ENCODE results near the gene MS4A6A.
A peak's percentile ranks its signal among the peaks of the same experiment; 100 is the strongest.
"Not testable (repeated sequence)": the region's sequence is repeated elsewhere in the genome, so short reads cannot be mapped to it uniquely, and the experiment has no call there.

The MS4A6A gene

DNA sequence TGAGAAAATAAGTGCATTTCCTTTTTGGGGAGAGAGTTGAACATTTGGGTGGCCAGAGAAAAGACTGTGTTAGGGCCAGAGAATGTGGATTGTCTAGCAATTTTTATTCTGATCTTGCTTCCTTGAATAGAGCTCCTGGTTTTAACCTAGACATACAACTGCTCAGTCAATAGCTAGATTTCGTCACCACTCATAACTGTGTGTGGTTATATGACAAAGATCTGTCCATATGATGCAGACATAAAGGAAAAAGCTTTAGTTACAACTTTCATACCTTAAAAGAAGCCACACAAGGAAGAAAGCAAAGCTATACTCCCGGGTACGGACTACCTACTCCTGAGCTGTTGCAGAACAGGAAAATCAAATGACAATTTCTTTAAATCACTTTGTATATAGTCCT, 37.2 kb downstream of the MS4A6A start:
- no peak for DNase-seq
- in situ Hi-C loops (cut with HindIII; ENCODE audit: low pct_ligation_motif_present, low pct_unique_long_range_greater_than_20kb, low sequenced_read_pairs) = no loop called here

DNA sequence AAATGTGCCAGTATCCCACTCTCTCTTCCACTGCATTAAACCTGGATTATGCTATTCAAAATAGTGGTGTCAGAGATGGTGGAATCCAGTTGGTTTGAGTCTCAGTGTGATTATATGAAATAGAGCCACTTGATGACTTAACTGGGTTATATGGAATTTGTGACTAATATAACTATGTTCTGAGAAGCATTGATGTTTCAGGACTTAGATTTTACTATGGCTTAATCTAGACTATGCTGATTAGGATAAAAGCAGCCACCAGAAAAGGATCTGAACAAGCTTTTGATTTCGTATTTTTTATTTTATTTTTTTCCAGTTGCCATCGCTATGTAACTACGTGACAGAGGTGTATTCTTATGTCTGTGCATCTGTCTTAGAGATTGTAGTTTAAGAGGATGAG, 39.1 kb downstream of the MS4A6A start:
- DNase-seq = no peak
- in situ Hi-C loops (cut with HindIII; ENCODE audit: low pct_ligation_motif_present, low pct_unique_long_range_greater_than_20kb, low sequenced_read_pairs) = no loop called here

DNA sequence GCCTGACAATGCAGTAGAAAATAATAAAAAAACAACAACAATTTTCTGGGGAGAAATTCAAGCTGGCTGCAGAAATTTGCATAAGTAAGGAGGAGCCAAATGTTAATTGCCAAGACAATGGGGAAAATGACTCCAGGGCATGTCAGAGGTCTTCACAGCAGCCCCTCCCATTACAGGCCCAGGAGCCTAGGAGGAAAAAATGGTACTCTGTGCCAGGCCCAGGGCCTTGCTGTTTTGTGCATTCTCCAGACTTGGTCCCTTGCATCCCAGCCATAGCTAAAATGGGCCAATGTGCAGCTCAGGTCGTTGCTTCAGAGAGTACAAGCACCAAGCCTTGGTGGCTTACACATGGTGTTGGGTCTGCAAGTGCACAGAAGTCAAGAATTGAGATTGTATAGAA, 49.0 kb downstream of the MS4A6A start:
- no peak for DNase-seq
- in situ Hi-C loops (cut with HindIII; ENCODE audit: low pct_ligation_motif_present, low pct_unique_long_range_greater_than_20kb, low sequenced_read_pairs) = no loop called here

DNA sequence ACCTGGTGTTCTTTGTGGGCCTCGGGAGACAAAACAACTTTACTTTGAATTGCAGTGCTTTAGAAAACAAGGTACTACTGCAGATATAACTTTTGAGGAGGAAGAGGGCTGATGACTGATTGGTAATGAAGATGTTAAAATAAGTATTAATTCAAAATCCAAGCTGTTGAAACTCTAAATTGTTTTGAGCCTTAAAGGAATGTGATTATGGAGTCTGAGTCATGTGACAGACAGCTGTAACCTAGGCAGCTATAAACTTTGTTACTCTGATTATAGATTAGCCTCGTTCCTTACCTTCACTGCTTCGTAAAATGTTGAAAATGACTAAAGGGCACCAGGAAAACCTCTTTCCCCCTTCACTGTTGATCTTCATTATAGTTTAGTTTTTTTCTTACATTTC, 51.0 kb downstream of the MS4A6A start:
- no peak for DNase-seq

DNA sequence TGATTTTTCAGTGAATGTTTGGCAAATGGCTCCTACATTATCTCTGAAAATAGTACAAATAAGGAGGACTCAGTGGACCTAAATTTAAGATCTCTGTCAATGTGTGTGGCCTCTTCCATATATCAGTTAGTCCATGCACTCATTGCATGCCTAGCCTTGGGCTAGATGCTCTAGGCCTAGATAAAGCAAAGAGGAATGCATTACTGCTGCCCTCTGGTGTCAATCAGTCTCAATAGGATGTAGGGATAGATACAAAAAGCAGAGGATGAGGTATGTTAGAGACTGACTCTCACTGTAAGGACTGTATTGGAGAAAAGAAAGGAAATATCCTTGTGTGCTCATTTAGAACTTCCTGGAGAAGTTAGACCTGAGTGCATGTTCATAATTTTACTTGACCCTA, 52.4 kb downstream of the MS4A6A start:
- in situ Hi-C loops (cut with HindIII; ENCODE audit: low pct_ligation_motif_present, low pct_unique_long_range_greater_than_20kb, low sequenced_read_pairs) = no loop called here
- DNase-seq = peak; percentile 51

More for the DNA sequence above, 51.0 kb downstream of the MS4A6A start:
- in situ Hi-C loops (cut with HindIII; ENCODE audit: low pct_ligation_motif_present, low pct_unique_long_range_greater_than_20kb, low sequenced_read_pairs) = no loop called here

DNA sequence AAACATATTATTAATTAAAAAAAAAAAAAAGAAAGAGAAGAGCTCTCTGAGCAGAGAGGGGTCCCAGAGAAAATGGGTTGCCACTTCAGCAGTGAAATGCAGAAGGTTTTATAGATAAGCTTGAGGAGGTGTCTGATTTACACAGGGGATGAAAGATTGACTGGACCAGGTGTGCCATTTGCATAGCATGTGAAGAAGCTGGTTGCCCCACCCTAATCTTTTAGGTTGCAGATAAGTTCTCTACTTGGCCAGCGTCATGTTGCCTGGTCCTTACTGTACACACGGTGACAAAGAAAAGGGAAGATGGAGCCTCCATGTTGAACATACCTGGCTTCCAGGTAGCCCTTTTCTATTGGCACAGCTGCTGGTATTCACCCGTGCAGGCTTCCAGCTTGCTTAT, 53.0 kb downstream of the MS4A6A start:
- in situ Hi-C loops (cut with HindIII; ENCODE audit: low pct_ligation_motif_present, low pct_unique_long_range_greater_than_20kb, low sequenced_read_pairs) = no loop called here
- no peak for DNase-seq

DNA sequence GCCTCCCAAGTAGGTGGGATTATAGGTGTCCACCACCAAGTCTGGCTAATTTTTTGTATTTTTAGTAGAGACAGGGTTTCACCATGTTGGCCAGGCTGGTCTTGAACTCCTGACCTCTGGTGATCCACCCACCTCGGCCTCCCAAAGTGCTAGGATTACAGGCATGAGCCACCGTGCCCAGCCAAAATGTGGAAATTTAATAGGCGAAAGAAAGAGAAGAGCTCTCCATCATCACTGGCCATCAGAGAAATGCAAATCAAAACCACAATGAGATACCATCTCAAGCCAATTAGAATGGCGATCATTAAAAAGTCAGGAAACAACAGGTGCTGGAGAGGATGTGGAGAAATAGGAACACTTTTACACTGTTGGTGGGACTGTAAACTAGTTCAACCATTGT, 54.0 kb downstream of the MS4A6A start:
- in situ Hi-C loops (cut with HindIII; ENCODE audit: low pct_ligation_motif_present, low pct_unique_long_range_greater_than_20kb, low sequenced_read_pairs); DNase-seq: not testable (repeated sequence)

DNA sequence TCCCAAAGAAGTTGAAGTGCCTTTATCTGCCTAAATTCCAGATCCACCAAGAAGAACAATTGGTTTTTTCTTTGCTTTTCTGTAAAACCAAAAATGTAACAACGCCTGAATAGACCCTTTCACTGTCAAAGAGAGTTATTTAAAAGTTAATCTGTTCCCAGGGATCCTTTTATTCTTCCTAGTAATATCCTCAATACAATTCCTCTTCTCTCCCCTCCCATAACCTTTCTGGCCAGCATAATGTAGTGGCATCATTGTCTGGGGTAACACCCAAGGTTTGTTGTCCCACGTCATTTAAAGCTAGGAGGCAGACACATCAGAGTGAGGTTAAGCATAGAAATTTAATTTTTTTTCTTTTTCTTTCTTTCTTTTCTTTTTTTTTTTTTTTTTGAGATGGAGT, 54.5 kb downstream of the MS4A6A start:
- in situ Hi-C loops (cut with HindIII; ENCODE audit: low pct_ligation_motif_present, low pct_unique_long_range_greater_than_20kb, low sequenced_read_pairs) = no loop called here

DNA sequence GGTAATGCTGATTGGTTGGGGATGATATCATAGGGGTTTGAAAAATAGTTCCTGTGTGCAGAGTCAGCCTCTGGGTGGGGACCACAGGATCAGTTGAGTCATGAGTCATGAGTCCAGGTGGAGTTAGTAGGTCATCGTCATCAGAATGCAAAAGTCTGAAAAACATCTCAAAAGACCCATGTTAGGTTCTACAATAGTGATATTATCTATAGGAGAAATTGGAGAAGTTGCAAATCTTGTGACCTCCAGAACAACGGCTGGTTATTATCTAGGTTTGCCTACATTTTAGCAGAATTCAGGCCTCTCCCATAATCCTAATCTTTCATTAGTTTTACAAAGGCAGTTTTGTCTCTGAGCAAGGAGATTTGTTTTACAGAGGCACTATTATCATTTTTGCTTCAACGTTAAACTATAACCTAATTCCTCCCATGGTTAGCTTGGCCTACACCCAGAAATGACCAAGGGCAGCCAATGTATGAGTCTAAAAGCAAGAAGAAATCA, 55.5 kb downstream of the MS4A6A start:
- peak; percentile 3 for DNase-seq
- in situ Hi-C loops (cut with HindIII; ENCODE audit: low pct_ligation_motif_present, low pct_unique_long_range_greater_than_20kb, low sequenced_read_pairs) = no loop called here

More for the DNA sequence above, 54.5 kb downstream of the MS4A6A start:
- DNase-seq = no peak

DNA sequence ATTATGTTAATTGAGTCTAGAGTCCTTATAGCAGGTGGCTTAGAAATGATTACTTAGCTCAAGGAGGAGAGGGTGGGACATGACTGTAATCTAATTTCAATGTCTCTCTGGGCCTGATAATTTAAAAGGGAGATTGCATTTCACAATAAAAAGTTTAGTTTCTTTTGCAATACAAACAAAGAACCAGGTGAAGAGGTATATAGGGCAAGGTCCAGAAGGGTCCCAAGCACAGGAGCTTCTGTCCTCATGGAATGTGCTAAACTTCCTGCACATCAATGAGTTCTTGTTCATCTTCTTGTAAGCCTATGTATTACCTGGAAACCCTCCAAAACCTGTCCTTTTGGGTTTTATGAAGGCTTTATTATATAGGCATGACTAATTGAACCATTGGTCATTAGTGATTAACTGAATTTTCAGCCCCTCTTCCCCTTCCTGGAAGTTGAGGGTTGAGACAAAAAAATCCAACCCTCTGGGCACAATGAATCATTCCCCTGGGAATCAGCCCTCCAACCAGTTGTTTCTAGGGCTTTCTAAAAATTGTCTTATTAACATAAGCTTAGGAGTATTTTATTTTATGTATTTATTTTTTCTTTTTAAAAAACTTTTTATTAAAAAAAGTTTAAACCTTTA, 56.8 kb downstream of the MS4A6A start:
- DNase-seq = no peak
- in situ Hi-C loops (cut with HindIII; ENCODE audit: low pct_ligation_motif_present, low pct_unique_long_range_greater_than_20kb, low sequenced_read_pairs) = no loop called here

DNA sequence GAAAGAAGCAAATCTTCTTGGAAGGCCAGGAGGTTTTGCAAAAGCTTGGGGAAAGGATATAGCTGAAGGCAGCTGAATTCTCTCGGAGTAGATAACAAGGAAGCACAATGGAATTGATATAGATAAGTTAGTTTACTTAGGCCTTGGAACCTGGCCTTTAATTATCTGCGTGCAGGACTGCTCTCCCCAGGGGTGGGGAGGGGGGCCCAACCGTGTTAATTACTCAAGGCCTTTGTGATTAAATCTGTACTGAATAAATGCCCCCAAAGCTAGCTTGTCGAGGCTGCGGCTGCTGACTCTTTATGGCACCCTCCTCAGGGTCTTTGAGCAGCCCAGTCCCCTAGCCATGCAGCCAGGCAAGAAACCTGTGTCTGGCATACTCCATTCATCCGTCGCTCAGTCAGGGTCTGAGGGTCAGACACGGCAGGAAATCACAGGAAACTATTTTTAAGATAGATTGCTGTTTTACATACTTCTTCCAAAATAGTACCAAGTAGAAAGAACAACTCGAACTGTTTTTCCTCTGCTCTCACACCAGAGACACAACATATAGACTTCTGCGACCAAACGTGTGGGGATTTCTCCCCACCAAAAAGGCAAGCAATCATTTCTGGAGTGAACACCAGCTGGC, 58.0 kb downstream of the MS4A6A start:
- in situ Hi-C loops (cut with HindIII; ENCODE audit: low pct_ligation_motif_present, low pct_unique_long_range_greater_than_20kb, low sequenced_read_pairs) = no loop called here
- DNase-seq = no peak

All from ACHN (cell line).